Caco-2 (cell line): ENCODE data around the gene PARP8. TPM values are rescaled to one million over a fixed set of nuclear protein-coding genes. Genes with fewer than 3 reads are reported as not detected.

Source experiments
- BruUV-seq: library from RNA; stranded (reverse); fragments of 400-500 nt; replicated peaks from 2 replicates; lab custom pipeline; 2021; lab: Mats Ljungman, UMichigan
- CTCF ChIA-PET: fragments of 300-600 bp; sonication (Branson Sonifier 250); formaldehyde crosslinking; loops from one replicate; lab custom pipeline; 2022; ENCODE audit warnings: antibody characterized with exemption; lab: Charles Lee
- POLR2A ChIA-PET: fragments of 300-600 bp; sonication (Branson Sonifier 250); formaldehyde crosslinking; loops from one replicate; lab custom pipeline; 2022; ENCODE audit warnings: antibody characterized with exemption; lab: Charles Lee
- DNase-seq, 2 experiments: peaks; one replicate each; pipeline versions ENCODE4 v3.0.0 to v3.0.0-alpha.2; 2020 to 2022
- H3K27me3 ChIP-seq: replicated peaks from 2 replicates; pipeline ENCODE4 v1.6.0; 2011; ENCODE audit warnings: low read length; ENCODE audit not compliant: control insufficient read depth, insufficient read depth
- H3K36me3 ChIP-seq: 2 replicates; pipeline ENCODE4 v1.5.1; 2011; ENCODE audit warnings: low read length; ENCODE audit not compliant: control insufficient read depth, insufficient read depth
- H3K4me1 ChIP-seq: fragments of 250-450 bp; sonication (Bioruptor Pico); 2 replicates; pipeline ENCODE4 v1.5.1; 2020; ENCODE audit warnings: mild to moderate bottlenecking
- H3K4me3 ChIP-seq: 2 replicates; pipeline ENCODE4 v1.5.1; 2011; ENCODE audit warnings: low read depth, mild to moderate bottlenecking, control low read depth, low read length
- H3K9me3 ChIP-seq: fragments of 250-450 bp; sonication (Bioruptor Pico); 2 replicates; pipeline ENCODE4 v1.5.1; 2020; ENCODE audit warnings: mild to moderate bottlenecking, moderate library complexity
- H3K27ac Mint-ChIP-seq: one replicate; pipeline ENCODE4 v1.8.0; 2022; ENCODE audit warnings: mixed read lengths; ENCODE audit not compliant: unreplicated experiment
- H3K27me3 Mint-ChIP-seq: one replicate; pipeline ENCODE4 v1.8.0; 2022; ENCODE audit warnings: mixed read lengths; ENCODE audit not compliant: insufficient read depth, unreplicated experiment
- H3K36me3 Mint-ChIP-seq: one replicate; pipeline ENCODE4 v1.8.0; 2022; ENCODE audit warnings: mild to moderate bottlenecking, mixed read lengths; ENCODE audit not compliant: insufficient read depth, unreplicated experiment
- H3K4me1 Mint-ChIP-seq: one replicate; pipeline ENCODE4 v1.8.0; 2022; ENCODE audit warnings: low read depth, mixed read lengths; ENCODE audit not compliant: unreplicated experiment
- H3K4me3 Mint-ChIP-seq: one replicate; pipeline ENCODE4 v1.8.0; 2022; ENCODE audit warnings: mild to moderate bottlenecking, moderate library complexity, mixed read lengths; ENCODE audit not compliant: unreplicated experiment
- H3K9me3 Mint-ChIP-seq: one replicate; pipeline ENCODE4 v1.8.0; 2022; ENCODE audit warnings: mixed read lengths; ENCODE audit not compliant: unreplicated experiment
- intact Hi-C: fragments of 100-400 bp; cut with micrococcal nuclease; formaldehyde crosslinking; loops from one replicate; pipeline ENCODE4 v1.10.0; 2022; ENCODE audit not compliant: unreplicated experiment
- total RNA-seq: library from RNA; stranded (reverse); gene quantifications from 2 replicates; pipeline ENCODE4 v1.2.3, GENCODE V29; 2022
- TF ChIP-seq, protein P1 (sequence below), 2 experiments: fragments of 200-600 bp in 1 of 2; IDR thresholded peaks; 1 replicate in 1 of 2; 2 replicates in 1 of 2; pipeline versions ENCODE4 v1.5.1 to v1.8.0; 2011 to 2022; ENCODE audit warnings: antibody characterized with exemption in 1 of 2, control low read depth in 1 of 2, inconsistent platforms in 1 of 2, low read depth in 1 of 2, low read length in 1 of 2, mild to moderate bottlenecking in 1 of 2, moderate library complexity in 1 of 2; ENCODE audit not compliant: insufficient read depth in 1 of 2, severe bottlenecking in 1 of 2, unreplicated experiment in 1 of 2

PARP8 gene
- total RNA-seq, 1 experiment from 2014 or later: 0.79 TPM

GRCh38 chr5:50827516-50828247 is 161.2 kb downstream of the PARP8 start:
- Mint-ChIP-seq H3K27me3 (no peaks in the 10 kb centered on the region), H3K4me1 (no peaks in the 10 kb centered on the region), H3K4me3 (no peak overlapping the region), H3K27ac (no peak overlapping the region), H3K9me3 (no peaks in the 10 kb centered on the region), H3K36me3 (no peaks in the 10 kb centered on the region)
- TF ChIP-seq, protein P1, sequence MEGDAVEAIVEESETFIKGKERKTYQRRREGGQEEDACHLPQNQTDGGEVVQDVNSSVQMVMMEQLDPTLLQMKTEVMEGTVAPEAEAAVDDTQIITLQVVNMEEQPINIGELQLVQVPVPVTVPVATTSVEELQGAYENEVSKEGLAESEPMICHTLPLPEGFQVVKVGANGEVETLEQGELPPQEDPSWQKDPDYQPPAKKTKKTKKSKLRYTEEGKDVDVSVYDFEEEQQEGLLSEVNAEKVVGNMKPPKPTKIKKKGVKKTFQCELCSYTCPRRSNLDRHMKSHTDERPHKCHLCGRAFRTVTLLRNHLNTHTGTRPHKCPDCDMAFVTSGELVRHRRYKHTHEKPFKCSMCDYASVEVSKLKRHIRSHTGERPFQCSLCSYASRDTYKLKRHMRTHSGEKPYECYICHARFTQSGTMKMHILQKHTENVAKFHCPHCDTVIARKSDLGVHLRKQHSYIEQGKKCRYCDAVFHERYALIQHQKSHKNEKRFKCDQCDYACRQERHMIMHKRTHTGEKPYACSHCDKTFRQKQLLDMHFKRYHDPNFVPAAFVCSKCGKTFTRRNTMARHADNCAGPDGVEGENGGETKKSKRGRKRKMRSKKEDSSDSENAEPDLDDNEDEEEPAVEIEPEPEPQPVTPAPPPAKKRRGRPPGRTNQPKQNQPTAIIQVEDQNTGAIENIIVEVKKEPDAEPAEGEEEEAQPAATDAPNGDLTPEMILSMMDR (IDR thresholded peaks at IDR 0.05; ENCODE audit: insufficient read depth in 1 of 2, low read depth in 1 of 2, low read length in 1 of 2, severe bottlenecking in 1 of 2, unreplicated experiment in 1 of 2): no peak
- no TSS peak for BruUV-seq
- Histone ChIP-seq H3K27me3 (no peaks in the 10 kb centered on the region), H3K4me3 (no peak overlapping the region), H3K9me3 (no peaks in the 10 kb centered on the region), H3K36me3 (no peaks in the 10 kb centered on the region), H3K4me1 (no peaks in the 10 kb centered on the region)
- DNase-seq: no peak
- intact Hi-C loops: no loop called here
- ChIA-PET POLR2A (no interaction called here), CTCF (no interaction called here)

- BruUV-seq: no TSS peak
- no peaks in the 10 kb centered on the region for H3K36me3 ChIP-seq
- H3K4me1 ChIP-seq: no peaks in the 10 kb centered on the region
- no peaks in the 10 kb centered on the region for H3K27me3 Mint-ChIP-seq
- TF ChIP-seq, protein P1 (IDR thresholded peaks at IDR 0.05; ENCODE audit: insufficient read depth in 1 of 2, low read depth in 1 of 2, low read length in 1 of 2, severe bottlenecking in 1 of 2, unreplicated experiment in 1 of 2): no peak
- intact Hi-C loops: no loop called here
- no peaks in the 10 kb centered on the region for H3K9me3 Mint-ChIP-seq
- ChIA-PET POLR2A (no interaction called here), CTCF (no interaction called here)
- H3K4me1 Mint-ChIP-seq: no peaks in the 10 kb centered on the region
- H3K27me3 ChIP-seq: no peaks in the 10 kb centered on the region
- H3K9me3 ChIP-seq: no peaks in the 10 kb centered on the region
- H3K36me3 Mint-ChIP-seq: no peaks in the 10 kb centered on the region
- no peak overlapping the region for H3K27ac Mint-ChIP-seq
- no peak overlapping the region for H3K4me3 Mint-ChIP-seq
- H3K4me3 ChIP-seq: no peak overlapping the region
- no peak for DNase-seq
Measured at GRCh38 chr5:50829023-50829422, 162.6 kb downstream of the PARP8 start.

DNA sequence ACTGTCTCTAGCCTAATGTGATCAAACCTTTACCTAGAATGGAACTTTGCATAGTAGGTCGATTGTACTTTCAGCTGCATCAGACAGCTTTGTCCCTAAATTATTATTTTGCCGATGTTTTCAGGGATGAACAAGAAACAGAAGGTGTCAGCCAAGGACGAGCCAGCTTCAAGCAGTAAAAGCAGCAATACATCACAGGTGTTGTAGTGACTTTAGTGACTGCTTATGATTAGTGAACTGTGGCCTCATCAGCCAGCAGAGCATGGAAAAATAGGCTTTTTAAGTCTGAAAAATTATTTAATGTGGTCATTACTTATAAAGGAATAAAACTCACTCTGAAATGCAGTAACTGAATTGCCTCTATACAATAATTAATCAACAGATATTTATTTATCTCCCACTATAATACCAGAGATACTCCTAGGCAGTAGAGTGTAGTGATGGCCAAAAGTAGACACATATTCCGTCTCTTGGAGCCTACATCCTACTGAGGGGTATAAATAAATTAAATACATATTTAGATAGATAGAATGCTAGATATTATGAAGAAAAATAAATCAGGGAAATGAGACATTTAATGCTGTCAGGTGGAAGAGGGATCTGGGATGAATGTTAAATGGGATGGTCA is 166.3 kb downstream of the PARP8 start:
- no peaks in the 10 kb centered on the region for H3K4me1 Mint-ChIP-seq
- H3K9me3 Mint-ChIP-seq: no peaks in the 10 kb centered on the region
- Histone ChIP-seq H3K4me1 (no peaks in the 10 kb centered on the region), H3K9me3 (no peaks in the 10 kb centered on the region), H3K27me3 (no peaks in the 10 kb centered on the region), H3K36me3 (no peaks in the 10 kb centered on the region), H3K4me3 (no peak overlapping the region)
- POLR2A ChIA-PET: no interaction called here
- TF ChIP-seq, protein P1 (IDR thresholded peaks at IDR 0.05; ENCODE audit: insufficient read depth in 1 of 2, low read depth in 1 of 2, low read length in 1 of 2, severe bottlenecking in 1 of 2, unreplicated experiment in 1 of 2): no peak
- H3K27ac Mint-ChIP-seq: no peak overlapping the region
- intact Hi-C loops: no loop called here
- CTCF ChIA-PET: no interaction called here
- no peak for DNase-seq
- H3K36me3 Mint-ChIP-seq: no peaks in the 10 kb centered on the region
- H3K27me3 Mint-ChIP-seq: no peaks in the 10 kb centered on the region
- no TSS peak for BruUV-seq
- no peak overlapping the region for H3K4me3 Mint-ChIP-seq
